K562 (cell line): ENCODE data around the gene FAM186B. TPM values are rescaled to one million over a fixed set of nuclear protein-coding genes. Genes with fewer than 3 reads are reported as not detected.

Source experiments
- ETV5 ChIP-seq: sonication (generic); formaldehyde crosslinking; IDR thresholded peaks from 2 replicates; pipeline ENCODE4 v1.4.0; 2020; ENCODE audit warnings: low read depth, mild to moderate bottlenecking, missing genetic modification reagents
- NCOR1 ChIP-seq: fragments of 450-650 bp; IDR thresholded peaks from 2 replicates; pipeline ENCODE4 v1.6.1; 2016; ENCODE audit warnings: mild to moderate bottlenecking, moderate library complexity
- NKRF ChIP-seq: fragments of 450-650 bp; IDR thresholded peaks from 2 replicates; pipeline ENCODE4 v1.6.1; 2016; ENCODE audit warnings: borderline replicate concordance
- NR2C2 ChIP-seq, 2 experiments: fragments of 200-800 bp in 1 of 2; sonication (Bioruptor generic) in 1 of 2; sonication (generic) in 1 of 2; formaldehyde crosslinking in 1 of 2; IDR thresholded peaks; 2 replicates each; pipeline versions ENCODE4 v1.6.1 to v1.8.0; 2016 to 2022; ENCODE audit warnings: mild to moderate bottlenecking in 1 of 2, missing compliant biosample characterization in 1 of 2, missing genetic modification characterization in 1 of 2, missing genetic modification reagents in 1 of 2
- POLR3A ChIP-seq: IDR thresholded peaks from 2 replicates; pipeline ENCODE4 v1.6.1; 2011; ENCODE audit warnings: borderline replicate concordance, mild to moderate bottlenecking, moderate library complexity; ENCODE audit not compliant: insufficient read length, insufficient read depth; ENCODE audit errors: extremely low read depth
- SRSF1 ChIP-seq: fragments of 200-400 bp; formaldehyde crosslinking; IDR thresholded peaks from 2 replicates; pipeline ENCODE4 v1.6.1; 2017; ENCODE audit warnings: mild to moderate bottlenecking, low read depth, low read length, moderate library complexity
- TSHZ1 ChIP-seq: fragments of 250-450 bp; sonication (Bioruptor Pico); IDR thresholded peaks from 2 replicates; pipeline ENCODE4 v1.4.0; 2020; ENCODE audit warnings: mild to moderate bottlenecking, moderate library complexity
- ZNF592 ChIP-seq: fragments of 450-650 bp; IDR thresholded peaks from 2 replicates; pipeline ENCODE4 v1.6.1; 2017; ENCODE audit warnings: antibody characterized with exemption, mild to moderate bottlenecking
- polyA plus RNA-seq, 8 experiments: library from polyadenylated mRNA; depleted of rRNA in 4 of 8; stranded (reverse) in 5 of 8; unstranded in 3 of 8; fragments of >200 nt; fragmentation: Nextera tagmentation in 2 of 8; fragmentation: Illumina TruSeq in 1 of 8; extraction: Ambion mirVana in 2 of 8; extraction: Trizol in 1 of 8; gene quantifications; 2 replicates each; pipeline versions ENCODE4 v1.2.1 to v1.2.3, GENCODE V29; 2011 to 2014; ENCODE audit warnings: inconsistent platforms in 1 of 8, missing spikeins in 1 of 8
- total RNA-seq, 7 experiments: library from RNA; depleted of rRNA in 6 of 7; stranded (reverse); fragments of >200 nt in 6 of 7; fragmentation: Illumina TruSeq in 2 of 7; extraction: Trizol in 2 of 7; gene quantifications; 2 replicates each; pipeline versions ENCODE4 v1.2.1 to v1.2.3, GENCODE V29; 2011 to 2021; ENCODE audit warnings: low replicate concordance in 1 of 7

The FAM186B gene
- total and polyA plus RNA-seq, 9 of the 15 experiments (the other 6 are each of a cell fraction or from before 2014, with no cell fraction given), result 0.07 to 0.42 (median 0.15) TPM

GRCh38 chr12:49567611-49568441 is 37.6 kb downstream of the FAM186B start, which contains the start of gene MCRS1 (continued):
- TF ChIP-seq ZNF592 (peak; percentile 40; the same call in 1 of the 2 replicates), POLR3A (no peak), ETV5 (CRISPR knock-in tag) (no peak), NCOR1 (peak; percentile 50), NR2C2 (CRISPR knock-in tag; IDR thresholded peaks at IDR 0.05) (peak; percentile 100), NR2C2 (tag; IDR thresholded peaks at IDR 0.05) (peak; percentile 100), TSHZ1 (CRISPR knock-in tag) (no peak), SRSF1 (no peak), NKRF (peak; percentile 99)
